SK-N-SH treated with all-trans-retinoic acid at 6 μM for 48 hours (cell line): ENCODE measurements around the gene KNSTRN.

Source experiments
- CREB5 ChIP-seq: fragments of 250-450 bp; sonication (Bioruptor Pico); IDR thresholded peaks from 2 replicates; pipeline ENCODE4 v1.5.1; 2020; ENCODE audit warnings: low read depth, mild to moderate bottlenecking, moderate library complexity
- CSDC2 ChIP-seq: fragments of 250-450 bp; sonication (Bioruptor Pico); IDR thresholded peaks from 2 replicates; pipeline ENCODE4 v1.5.0; 2020; ENCODE audit warnings: mild to moderate bottlenecking, moderate library complexity
- CSRNP3 ChIP-seq: fragments of 250-450 bp; sonication (Bioruptor Pico); IDR thresholded peaks from 2 replicates; pipeline ENCODE4 v1.5.1; 2021; ENCODE audit warnings: mild to moderate bottlenecking, moderate library complexity
- ESRRG ChIP-seq: fragments of 250-450 bp; sonication (Bioruptor Pico); IDR thresholded peaks from 2 replicates; pipeline ENCODE4 v1.6.1; 2021; ENCODE audit warnings: mild to moderate bottlenecking
- GLIS3 ChIP-seq: fragments of 250-450 bp; sonication (Bioruptor Pico); IDR thresholded peaks from 2 replicates; pipeline ENCODE4 v1.5.0; 2020; ENCODE audit warnings: mild to moderate bottlenecking, moderate library complexity
- OSR1 ChIP-seq: fragments of 250-450 bp; sonication (Bioruptor Pico); IDR thresholded peaks from 2 replicates; pipeline ENCODE4 v1.8.0; 2022; ENCODE audit warnings: moderate library complexity, mild to moderate bottlenecking, inconsistent platforms
- PATZ1 ChIP-seq: fragments of 250-450 bp; sonication (Bioruptor Pico); IDR thresholded peaks from 2 replicates; pipeline ENCODE4 v1.8.0; 2020; ENCODE audit warnings: mild to moderate bottlenecking, moderate library complexity, borderline replicate concordance
- PPARA ChIP-seq: fragments of 250-450 bp; sonication (Bioruptor Pico); IDR thresholded peaks from 2 replicates; pipeline ENCODE4 v1.5.0; 2020; ENCODE audit warnings: mild to moderate bottlenecking, borderline replicate concordance
- RARB ChIP-seq: fragments of 250-450 bp; sonication (Bioruptor Pico); IDR thresholded peaks from 2 replicates; pipeline ENCODE4 v1.8.0; 2021; ENCODE audit warnings: mild to moderate bottlenecking, moderate library complexity
- TOX ChIP-seq: fragments of 250-450 bp; sonication (Bioruptor Pico); IDR thresholded peaks from 2 replicates; pipeline ENCODE4 v1.8.0; 2021; ENCODE audit warnings: mild to moderate bottlenecking, moderate library complexity, borderline replicate concordance
- ZC3H10 ChIP-seq: fragments of 250-450 bp; sonication (Bioruptor Pico); IDR thresholded peaks from 2 replicates; pipeline ENCODE4 v1.5.1; 2021; ENCODE audit warnings: mild to moderate bottlenecking, moderate library complexity
- ZFP3 ChIP-seq: fragments of 250-450 bp; sonication (Bioruptor Pico); IDR thresholded peaks from 2 replicates; pipeline ENCODE4 v1.5.0; 2020; ENCODE audit warnings: mild to moderate bottlenecking, moderate library complexity
- ZNF70 ChIP-seq: fragments of 450-650 bp; formaldehyde crosslinking; IDR thresholded peaks from 2 replicates; pipeline ENCODE4 v1.5.0; 2020; ENCODE audit warnings: mild to moderate bottlenecking, moderate library complexity

DNA sequence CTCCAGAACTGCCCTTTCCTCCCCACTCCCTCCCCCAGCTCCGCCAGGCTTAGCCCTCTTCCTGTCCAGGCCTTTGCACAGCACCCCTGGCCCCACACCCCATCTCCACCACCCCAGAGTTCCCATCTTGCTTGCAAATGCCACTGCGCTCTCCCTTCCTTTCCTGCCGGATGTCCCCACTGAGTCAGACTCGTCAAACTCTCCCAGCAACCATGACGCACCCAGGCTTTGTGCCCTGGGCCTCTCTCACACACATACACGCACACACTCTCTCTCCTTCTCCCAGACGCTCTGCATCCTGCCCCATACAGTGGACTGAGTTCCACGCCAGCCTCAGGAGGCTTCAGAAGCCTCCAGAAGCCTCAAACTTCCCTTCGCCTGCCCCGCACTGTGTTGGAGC is 39.0 kb upstream of the KNSTRN start:
- TF ChIP-seq ZC3H10 (CRISPR knock-in tag) (no peak), CREB5 (CRISPR knock-in tag) (no peak), RARB (CRISPR knock-in tag) (no peak), CSDC2 (no peak), CSRNP3 (CRISPR knock-in tag) (no peak), ZNF70 (no peak), PPARA (no peak), ZFP3 (no peak), PATZ1 (CRISPR knock-in tag) (no peak), OSR1 (no peak), ESRRG (CRISPR knock-in tag) (no peak), GLIS3 (CRISPR knock-in tag) (no peak), TOX (CRISPR knock-in tag) (no peak)
